Measurements from ENCODE around the gene DISP2.

DISP2 gene, protein sequence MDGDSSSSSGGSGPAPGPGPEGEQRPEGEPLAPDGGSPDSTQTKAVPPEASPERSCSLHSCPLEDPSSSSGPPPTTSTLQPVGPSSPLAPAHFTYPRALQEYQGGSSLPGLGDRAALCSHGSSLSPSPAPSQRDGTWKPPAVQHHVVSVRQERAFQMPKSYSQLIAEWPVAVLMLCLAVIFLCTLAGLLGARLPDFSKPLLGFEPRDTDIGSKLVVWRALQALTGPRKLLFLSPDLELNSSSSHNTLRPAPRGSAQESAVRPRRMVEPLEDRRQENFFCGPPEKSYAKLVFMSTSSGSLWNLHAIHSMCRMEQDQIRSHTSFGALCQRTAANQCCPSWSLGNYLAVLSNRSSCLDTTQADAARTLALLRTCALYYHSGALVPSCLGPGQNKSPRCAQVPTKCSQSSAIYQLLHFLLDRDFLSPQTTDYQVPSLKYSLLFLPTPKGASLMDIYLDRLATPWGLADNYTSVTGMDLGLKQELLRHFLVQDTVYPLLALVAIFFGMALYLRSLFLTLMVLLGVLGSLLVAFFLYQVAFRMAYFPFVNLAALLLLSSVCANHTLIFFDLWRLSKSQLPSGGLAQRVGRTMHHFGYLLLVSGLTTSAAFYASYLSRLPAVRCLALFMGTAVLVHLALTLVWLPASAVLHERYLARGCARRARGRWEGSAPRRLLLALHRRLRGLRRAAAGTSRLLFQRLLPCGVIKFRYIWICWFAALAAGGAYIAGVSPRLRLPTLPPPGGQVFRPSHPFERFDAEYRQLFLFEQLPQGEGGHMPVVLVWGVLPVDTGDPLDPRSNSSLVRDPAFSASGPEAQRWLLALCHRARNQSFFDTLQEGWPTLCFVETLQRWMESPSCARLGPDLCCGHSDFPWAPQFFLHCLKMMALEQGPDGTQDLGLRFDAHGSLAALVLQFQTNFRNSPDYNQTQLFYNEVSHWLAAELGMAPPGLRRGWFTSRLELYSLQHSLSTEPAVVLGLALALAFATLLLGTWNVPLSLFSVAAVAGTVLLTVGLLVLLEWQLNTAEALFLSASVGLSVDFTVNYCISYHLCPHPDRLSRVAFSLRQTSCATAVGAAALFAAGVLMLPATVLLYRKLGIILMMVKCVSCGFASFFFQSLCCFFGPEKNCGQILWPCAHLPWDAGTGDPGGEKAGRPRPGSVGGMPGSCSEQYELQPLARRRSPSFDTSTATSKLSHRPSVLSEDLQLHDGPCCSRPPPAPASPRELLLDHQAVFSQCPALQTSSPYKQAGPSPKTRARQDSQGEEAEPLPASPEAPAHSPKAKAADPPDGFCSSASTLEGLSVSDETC (N-terminal part only)

DNA sequence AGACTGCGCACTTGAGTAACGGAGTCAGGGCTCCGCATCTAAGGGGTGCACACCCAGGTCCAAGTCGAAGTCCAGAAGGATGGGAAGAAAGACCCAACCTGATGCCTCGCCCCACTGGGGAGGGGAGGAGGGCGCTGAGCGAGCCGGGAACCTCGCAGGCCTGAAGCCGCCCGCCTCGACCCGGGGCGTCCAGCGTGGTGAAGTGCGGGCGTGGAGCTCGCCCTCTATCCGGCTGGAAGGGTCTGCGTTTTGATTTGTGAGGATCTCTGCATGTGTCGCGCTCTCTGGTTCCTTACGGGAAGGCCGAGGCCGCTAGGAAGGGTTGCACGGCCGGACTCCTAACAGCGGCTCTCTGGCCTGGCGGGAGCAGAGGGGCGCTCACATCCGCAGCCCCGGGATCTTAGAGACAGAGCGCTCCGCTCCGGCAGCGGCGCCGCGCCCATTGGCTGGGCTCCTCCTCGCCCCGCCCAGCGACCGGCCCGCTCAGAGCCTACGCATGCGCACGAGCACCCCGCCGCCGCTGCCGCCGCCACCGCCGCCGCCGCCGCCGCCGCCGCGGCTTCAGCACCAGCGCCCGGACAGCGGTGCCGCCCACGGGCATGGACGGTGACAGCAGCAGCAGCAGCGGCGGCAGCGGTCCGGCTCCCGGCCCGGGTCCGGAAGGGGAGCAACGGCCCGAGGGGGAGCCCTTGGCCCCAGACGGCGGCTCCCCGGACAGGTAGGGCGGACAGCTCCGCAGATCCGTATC lies at the start of gene DISP2:
DISP2 (plus strand) TSS at position 497 of the 748 bp plus-strand sequence; CDS start at position 600, 103 bp downstream.
- DNase-seq (ENCODE audit: low read depth in 2 of 2), result peak; percentile 85 to 89

GRCh38 chr15:40309344-40309862 lies 48.6 kb upstream of the DISP2 start:
- no peak for DNase-seq (ENCODE audit: low read depth in 2 of 2)

DNA sequence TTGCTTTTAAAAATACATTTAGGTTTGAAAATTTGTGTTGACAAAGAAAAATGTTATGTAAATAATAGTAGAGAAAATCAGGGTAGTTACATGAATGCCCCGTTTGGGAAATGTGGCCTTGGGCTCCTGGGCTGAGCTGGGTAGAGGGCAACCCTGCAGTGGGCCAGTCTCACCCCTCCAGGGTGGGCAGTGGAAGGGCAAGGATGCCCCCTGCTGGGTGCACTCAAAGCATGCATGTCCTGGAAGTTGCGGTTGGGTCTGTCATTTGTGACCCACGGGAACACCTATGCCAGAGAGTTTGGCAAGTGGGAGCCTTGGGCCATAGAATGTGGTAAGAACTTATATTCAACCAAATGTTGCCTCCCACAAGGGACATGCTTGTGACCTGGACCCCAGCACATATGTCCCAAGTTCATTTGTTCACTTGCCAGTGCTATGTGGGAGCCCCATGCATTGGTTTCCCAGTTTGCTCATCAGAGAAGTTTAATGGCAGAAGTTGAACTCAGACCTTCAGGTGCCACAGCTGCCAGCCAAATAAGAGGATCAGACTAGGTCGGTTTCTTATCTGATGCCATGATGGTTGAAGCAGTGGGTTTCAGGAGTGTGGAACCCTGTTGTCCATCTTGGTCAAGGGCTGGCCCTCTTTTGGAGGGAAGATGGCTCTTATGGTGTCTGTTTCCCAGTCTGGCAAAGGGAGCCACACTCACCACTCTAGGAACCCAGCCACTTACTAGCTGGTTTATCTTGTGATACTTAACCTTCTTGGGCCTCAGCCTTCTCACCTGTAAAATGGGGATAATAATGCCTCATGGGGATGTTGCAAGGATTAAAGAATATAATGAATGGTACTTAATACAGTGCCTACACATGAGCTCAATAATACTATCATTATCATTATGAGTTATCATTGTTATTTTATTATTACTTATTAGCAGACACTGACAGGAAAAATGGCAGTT lies 47.7 kb upstream of the DISP2 start:
- no peak for DNase-seq (ENCODE audit: low read depth in 2 of 2)

DNA sequence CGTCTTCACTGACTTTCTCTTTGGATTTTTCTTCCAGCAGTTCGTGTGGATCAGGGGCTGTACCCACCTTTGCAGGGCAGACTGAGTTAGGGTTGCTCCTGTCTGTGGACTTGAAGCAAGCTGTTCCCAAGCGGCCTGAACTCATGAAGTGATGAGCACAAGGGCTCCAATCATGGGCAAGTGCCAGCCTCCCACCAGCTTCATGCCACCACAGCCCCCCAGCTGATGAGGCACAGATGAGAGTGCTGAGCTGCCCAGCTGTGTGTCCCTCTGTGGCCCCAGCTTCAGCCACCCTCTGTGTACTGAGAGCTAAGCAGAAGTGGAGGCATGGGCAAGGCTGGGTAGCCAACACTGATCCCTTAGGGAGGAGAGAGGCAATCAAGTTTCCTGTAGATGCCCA lies 47.0 kb upstream of the DISP2 start:
- DNase-seq (ENCODE audit: low read depth in 2 of 2), result no peak

DNA sequence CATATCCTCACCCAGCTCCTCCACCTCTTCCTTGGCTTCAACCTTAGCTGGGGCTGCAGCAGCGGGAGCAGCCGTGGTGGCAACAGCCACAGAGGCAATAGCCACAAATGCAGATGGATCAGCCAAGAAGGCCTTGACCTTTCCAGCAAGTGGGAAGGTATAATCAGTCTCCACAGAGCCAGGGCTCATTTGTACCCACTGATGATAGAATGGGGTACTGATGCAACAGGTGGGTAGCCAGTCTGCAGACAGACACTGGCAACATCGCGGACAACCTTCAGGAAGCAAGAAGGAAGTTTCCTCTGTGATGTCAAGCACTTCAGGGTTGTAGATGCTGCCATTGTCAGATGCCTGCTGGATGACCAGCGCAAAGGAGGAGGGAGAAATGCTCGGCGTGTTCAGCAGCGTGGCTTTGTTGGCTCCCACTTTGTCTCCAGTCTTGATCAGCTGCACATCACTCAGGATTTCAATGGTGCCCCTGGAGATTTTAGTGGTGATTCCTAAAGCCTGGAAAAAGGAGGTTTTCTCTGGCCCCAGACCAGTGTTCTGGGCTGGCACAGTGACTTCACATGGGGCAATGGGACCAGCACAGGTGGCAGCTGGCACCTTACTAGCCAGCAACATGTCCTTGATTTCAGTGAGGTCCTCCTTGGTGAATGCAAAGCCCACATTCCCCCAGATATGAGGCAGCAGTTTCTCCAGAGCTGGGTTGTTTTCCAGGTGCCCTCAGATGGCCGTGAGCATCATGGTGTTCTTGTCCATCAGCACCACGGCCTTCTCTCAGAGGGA lies 45.5 kb upstream of the DISP2 start:
- DNase-seq (ENCODE audit: low read depth in 2 of 2), result no peak

DNA sequence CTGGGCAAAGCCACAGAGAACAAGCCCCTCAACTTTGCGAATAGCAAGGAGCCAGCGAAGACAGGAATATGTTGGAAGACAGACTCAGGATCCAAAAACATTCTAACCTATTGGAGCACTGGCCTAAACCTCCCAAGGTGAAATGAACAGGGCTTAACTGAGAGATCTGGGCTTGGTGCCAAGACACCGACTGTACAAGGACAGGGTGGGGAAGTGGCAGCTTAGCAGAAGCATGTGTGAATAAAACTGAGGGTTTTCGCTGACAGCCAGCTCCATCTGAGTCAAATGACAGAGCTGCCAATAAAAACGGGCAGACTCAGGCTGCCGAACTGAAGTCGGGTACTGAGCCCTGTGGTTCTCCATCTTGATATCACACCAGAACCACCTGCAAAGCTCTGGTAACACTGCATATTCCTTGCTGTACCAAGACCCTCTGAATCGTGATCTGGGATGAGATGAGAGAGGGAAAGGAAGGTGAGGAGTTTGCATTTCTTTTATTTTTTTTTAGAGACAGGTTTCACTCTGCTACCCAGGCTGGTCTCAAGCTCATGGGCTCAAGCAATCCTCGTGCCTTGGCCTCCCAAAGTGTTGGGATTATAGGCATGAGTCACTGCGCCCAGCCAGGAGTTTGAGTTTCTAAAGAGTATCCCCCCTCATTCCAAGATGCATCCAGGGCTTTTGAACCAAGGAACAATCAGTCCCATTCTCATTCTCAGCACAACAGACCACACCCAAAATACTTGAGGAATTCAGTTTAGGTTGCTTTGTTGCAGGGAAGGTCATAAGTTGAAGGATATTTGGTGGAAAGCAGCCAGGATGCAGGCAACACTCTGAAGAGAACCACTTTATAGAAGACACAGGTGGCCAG lies 44.3 kb upstream of the DISP2 start:
- no peak for DNase-seq (ENCODE audit: low read depth in 2 of 2)

- DNase-seq (ENCODE audit: low read depth in 2 of 2), result no peak
Observed at GRCh38 chr15:40314723-40315276, 43.2 kb upstream of the DISP2 start.

DNA sequence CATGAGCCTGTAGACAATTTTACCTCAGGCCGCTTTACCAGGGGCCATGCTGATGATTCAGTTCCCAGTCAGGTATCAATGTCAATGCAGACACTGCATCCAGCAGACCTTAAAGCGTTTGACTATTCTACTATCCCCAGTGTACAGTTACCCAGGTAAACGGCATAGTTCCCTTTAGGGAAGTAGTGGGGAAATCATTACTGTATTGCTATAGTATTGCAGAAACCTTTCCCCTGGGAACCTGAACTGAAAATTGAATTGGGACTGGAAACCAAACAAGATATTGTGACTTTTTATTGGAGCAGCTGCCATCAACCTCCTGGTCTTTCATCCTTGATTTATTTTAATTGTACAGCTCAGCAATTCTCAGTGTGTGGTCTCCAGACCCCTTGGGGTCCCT lies 41.1 kb upstream of the DISP2 start:
- DNase-seq (ENCODE audit: low read depth in 2 of 2), result no peak

GRCh38 chr15:40317580-40317979 lies 40.4 kb upstream of the DISP2 start:
- DNase-seq (ENCODE audit: low read depth in 2 of 2), result no peak

DNA sequence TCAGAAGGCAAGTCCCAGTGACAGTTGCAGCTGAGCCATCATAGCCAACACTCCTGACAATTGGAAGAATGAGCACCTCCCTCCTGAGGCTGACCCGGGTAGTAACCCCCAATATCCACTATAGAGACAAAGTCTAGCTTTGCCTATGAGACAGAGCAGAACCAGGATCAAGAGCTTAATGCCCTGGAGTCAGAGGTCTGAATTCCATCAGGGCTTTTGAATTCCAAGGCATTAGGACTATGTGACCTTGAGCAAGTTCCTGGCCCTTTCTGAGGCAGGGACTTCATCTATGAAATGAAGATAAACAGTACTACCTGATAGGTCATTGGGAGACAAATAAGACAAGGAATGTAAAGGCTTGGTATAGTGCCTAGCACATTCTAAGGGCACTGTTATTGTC lies 37.6 kb upstream of the DISP2 start:
- no peak for DNase-seq (ENCODE audit: low read depth in 2 of 2)

DNA sequence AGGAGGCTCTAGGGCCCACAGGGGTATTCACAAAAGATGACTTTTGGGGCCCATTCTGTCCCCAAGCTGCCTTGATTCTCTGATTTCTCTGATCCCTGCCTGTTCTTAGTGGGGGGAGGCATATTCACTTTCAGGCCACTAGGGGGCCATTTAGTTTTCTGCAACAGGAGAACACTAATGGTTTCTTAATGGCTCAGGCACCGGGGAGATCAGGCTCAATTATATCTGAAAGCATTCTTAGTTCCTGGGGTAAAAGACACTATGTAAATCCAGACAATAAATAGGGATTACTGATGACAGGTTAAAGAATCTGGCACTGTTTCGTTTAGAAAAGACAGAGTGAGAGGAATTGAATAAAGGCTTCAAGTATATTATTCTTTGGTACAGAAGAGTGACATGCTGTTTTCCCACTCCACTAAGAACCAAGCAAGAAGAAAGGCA lies 37.1 kb upstream of the DISP2 start:
- DNase-seq (ENCODE audit: low read depth in 2 of 2), result no peak

- DNase-seq (ENCODE audit: low read depth in 2 of 2), result no peak
Observed at GRCh38 chr15:40322531-40323238, 35.3 kb upstream of the DISP2 start.

- DNase-seq (ENCODE audit: low read depth in 2 of 2), result peak; percentile 69 to 81
Observed at GRCh38 chr15:40323239-40323952, 34.6 kb upstream of the DISP2 start, which contains the start of gene INAFM2. Gene INAFM2 (plus strand): TSS chr15:40323692. CDS start chr15:40324056, 364 bp downstream.

DNA sequence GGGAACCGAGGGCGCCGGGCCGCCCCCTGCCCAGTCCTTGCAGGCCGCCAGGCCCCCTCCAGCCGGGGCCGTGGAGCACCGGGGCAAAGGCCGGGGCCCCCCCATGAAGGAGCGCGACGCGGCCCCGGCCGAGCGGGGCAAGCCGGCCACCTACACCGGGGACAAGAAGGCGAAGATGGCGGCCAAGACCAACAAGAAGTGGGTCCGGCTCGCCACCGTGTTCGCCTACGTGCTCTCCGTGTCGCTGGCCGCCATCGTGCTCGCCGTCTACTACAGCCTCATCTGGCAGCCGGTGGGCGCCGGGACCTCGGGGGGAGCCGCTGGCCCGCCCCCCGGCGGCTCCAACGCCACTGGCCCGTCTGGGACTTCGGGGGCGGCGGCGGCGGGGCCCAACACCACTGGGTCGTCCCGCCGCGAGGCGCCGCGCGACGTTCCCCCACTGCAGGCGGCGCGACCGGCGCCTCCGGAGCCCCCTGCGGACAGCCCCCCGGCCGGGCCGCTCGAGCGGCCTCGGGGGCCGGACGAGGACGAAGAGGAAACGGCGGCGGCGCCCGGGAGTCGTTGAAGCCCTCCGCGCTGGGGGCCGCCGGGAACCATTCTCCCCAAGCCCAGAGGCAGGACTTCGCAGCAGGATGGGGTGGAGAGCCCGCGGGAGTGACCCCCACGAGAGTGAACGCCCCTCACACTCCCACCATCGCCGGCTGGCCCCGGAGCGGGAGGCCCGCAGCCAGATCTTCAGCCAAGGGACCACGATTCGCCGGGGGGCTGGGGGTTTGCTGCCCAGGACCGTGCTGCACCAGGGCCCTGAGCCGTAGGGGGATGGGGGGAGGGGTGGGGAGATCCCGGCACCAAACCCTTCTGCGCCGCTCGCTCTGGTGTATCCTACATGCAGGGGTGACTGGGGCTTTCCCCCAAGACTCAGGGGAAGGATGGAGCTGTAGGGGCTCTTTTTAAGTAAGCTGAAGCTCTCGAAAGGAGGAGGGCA lies 33.8 kb upstream of the DISP2 start:
- no peak for DNase-seq (ENCODE audit: low read depth in 2 of 2)

- no peak for DNase-seq (ENCODE audit: low read depth in 2 of 2)
Observed at GRCh38 chr15:40325188-40325587, 32.8 kb upstream of the DISP2 start.

Data from stimulated activated CD4-positive, alpha-beta T cell treated with anti-CD3 and anti-CD28 coated beads, Interleukin-1b, Interleukin-23, amount 100 ng/mL, for 1 hour (primary cell).